GM19193 (cell line): ENCODE data around the gene AMOTL1.

Experiments used
- POLR2A ChIP-seq: IDR thresholded peaks from 4 replicates; pipeline ENCODE4 v1.6.1; 2011; ENCODE audit not compliant: insufficient read depth, insufficient read length; ENCODE audit errors: extremely low read depth

Gene AMOTL1

DNA sequence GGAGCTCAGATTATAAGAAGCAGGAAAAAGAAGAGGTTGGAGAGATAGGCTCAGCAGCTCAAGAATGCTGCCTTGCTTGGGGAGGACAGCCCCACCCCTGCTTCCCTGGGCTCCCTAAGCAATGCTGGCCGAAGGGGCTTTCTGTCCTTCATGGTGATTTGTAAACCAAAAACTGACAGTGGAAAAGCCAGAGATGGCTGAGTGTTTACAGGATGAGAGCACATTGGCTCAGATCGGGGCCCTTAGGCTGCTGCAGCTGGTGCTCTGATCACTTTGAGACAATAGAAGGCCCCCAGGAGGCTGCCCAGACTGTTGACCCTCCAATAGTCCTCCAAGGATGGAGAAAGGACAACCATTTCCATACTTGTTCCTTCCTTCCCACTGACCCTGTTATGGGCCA is 28.8 kb upstream of the AMOTL1 start:
- TF ChIP-seq POLR2A, result no peak

DNA sequence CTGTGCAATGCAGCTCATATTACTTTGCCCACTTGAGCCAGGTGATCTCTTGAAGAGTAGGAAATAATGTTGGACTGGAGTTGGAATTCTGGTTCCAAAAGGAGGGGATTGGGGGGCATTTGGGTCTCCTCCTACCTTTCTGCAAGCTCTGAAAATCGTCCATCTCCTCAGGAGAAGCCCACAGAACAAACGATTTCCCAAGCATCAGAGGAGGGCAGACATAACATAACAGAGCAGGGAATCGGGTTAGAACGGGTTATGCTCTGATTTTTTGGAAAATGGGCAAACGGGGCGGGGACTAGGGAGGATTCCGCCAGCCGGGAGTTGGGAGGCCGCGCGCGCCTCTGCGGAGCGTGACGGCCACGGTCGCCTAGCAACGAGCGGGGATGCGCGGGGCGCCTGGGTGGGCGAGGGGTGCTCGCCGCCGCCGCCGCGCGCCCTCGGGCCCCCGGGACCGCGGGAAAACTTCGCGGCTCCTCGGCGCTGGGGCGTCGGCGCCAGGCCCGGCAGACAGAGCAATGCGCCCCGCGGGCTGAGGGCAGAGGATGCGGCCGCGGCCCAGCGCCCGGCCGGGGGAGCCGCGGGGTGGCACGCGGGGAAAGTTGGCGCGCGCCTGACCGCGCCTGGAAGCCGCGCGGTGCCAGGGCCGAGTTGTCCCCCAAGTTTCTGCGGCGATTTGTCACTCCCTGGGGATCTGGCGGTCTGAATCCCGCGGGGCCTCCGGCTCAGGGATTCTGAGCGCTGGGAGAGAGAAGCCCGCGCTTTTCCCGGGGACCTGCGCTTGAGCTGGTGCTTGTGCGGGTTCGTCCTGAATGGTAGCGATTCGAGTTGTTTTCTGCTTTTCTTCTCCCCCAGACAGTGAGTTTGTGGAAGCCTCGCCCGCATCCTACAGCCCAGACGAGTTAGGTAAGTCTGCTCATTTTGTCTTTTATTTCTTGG is 27.8 kb upstream of the AMOTL1 start:
- no peak for TF ChIP-seq POLR2A

DNA sequence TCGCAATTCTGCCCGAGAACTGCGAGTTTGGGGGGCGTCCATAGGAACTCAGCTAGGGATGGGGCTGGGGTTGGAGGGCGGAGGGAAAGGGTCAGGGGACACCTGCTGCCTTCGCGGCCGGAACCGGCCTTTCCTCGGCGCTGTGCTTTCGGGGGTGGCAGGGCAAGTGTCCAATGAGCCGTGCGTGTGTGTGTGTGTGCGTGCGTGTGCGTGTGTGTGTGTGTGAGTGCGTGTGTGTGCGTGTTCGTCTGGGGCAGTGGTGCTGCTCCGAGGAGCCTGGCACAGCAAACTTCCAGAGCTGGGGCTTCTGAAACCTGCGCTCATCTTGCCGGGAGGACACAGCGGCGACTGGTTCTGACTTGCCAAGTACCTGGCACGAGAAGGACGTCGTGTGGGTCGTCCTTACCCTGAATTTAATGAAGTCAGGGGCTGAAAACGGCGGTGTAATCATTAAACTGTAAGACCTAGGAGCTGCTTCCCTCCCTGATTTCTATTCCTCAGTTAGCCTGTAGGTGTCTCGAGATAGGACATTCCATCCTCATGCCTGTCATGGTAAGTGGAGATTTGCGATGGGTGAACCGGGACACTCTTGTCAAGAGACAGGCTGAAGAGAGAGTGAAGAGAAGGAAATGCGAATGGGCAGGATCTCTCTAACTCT is 27.0 kb upstream of the AMOTL1 start:
- no peak for TF ChIP-seq POLR2A

DNA sequence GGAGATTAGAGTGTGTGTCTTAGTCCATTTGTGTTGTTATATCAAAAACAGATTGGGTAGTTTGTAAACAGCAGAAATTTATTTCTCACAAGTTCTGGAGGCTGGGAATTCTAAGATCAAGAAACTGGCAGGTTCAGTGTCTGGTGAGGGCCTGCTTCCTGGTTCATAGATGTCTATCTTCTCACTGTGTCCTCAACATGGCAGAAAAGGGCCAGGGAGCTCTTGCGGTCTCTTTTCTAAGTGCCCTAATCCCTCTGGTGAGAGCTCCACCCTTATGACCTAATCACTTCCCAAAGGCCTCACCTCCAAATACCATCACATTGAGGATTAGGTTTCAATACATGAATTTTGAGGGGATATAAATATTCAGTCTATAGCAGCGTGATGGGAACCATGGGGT is 25.5 kb upstream of the AMOTL1 start:
- no peak for TF ChIP-seq POLR2A

DNA sequence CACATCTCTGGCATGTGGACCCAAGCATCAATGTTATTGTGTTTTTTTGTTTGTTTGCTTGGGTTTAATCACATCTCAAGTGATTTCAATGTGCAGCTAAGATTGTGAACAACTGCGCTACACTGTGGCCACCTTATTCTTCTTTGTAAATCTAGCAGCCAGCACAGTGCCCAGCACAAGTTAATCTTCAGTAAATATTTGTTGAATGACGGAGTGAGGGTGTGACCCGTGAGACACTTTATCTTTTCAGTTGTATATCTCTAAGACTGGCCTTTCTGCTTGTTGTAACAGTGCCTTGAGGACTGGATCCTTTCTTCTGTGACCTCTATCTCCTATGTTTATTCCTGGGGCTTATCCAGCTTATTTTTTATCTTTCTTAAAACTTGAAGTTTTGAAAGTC is 21.4 kb upstream of the AMOTL1 start:
- no peak for TF ChIP-seq POLR2A

DNA sequence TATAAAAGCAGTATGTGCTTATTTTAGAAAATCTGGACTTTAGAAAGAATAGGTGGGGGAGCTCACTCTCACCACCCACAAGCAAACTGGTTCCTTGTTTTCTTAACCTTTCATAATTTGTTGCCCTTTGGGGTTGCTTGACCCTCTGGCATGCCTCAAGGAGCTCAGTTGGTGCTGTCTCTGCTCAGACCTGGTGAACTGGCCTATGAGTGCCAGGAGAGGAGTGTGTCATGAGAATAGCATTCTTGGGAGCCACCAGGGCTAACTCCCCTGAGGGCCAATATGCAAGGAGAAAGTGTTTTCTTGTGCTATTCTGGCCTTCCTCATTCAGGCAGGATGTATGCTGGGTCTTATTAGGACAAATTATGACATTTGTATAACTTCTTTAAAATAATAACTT is 21.0 kb upstream of the AMOTL1 start:
- no peak for TF ChIP-seq POLR2A

DNA sequence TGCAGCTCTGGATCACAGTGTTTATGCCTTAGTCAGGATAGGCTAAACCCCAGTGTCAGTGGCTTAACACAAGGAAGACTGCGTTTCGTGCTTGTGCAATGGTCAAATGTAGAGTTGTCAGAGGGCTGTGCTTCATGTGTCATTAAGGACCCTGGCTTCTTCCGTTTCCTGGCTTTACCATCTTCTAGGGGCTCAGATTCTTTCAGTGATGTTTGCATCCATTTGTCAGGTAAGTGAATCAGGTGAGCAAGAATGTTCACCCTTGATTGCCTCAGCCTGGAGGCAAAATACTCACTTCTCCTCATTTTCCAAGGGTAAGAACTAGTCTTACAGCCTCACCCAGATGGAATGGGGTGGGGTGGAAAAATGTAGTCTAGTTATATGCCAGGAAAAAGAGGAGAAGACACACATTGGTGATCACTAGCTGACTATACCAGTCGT is 20.5 kb upstream of the AMOTL1 start:
- TF ChIP-seq POLR2A, result no peak

DNA sequence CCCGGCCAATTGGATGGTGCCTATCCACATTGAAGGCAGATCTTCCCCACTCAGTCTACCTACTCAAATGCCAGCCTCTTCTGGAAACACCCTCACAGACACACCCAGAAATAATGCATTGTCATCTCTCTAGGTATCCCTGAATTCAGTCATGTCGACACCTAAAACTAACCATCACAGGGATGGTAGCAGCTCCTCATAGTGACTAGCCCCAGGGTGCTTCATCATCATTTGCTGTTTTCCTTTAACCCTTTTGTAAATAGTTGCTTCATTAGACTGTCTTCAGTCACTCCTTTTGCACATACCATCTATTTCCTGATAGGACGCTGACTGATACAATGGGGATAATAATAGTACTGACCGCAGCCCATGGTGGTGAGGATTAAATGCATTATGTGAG is 18.8 kb upstream of the AMOTL1 start:
- TF ChIP-seq POLR2A, result no peak

DNA sequence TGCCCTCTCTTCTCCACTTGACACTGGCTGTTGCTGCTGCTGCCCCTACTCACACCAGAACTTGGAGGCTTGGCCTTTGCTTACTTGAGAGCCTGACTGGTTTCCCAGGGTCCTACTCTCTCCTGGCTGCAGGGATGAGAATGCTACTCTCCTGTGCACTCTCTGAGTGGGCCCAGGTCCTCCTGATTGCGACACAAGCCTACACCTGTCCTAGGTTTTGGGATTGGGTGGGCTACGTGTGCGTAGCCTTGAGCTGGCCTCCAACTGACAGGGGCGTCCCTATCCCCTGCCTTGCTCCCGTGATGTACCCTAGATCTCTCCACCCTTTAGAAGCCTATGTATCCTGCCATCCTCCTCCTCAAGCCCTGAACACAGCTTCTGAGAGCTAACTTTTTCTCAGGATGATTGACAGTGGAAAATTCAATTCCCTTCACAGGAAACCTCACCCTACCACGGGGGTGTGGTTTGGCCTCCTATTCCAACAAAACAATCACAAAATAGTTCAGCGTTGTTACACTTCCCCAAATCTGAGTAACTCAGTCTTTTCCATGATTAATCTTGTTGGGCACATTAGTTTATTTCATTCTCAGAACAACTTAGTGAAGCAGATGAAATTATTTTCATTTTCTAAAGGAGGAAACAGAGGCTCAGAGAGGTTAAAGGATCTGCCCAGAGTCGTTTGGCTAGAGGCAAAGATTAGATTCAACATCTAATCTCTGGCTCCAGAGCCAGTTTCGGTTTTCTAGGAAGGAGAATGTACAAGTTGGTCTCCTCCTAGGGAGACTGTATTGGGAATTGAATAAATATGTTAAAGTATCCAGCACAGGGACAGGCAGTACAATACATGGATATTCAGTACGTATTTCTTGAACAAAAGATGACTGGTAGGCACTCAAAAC is 17.6 kb upstream of the AMOTL1 start:
- no peak for TF ChIP-seq POLR2A

DNA sequence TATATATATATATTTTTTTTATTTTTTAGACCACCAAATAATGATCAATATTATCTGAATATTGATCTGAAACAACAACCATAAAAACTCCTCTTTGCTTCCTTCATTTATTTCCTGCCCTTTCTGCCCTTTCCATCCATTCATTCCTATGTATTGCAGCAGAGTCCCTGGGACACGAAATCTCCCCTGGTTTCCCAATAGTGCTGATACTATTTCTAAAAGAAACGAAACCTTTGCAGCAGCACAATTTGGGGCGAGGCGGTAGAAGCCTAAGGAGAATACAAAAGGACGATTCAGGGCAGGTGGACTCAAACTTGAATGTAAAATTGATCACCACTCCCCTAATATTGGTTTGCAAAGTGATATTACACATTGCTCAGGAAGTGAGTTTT is 16.9 kb upstream of the AMOTL1 start:
- no peak for TF ChIP-seq POLR2A

DNA sequence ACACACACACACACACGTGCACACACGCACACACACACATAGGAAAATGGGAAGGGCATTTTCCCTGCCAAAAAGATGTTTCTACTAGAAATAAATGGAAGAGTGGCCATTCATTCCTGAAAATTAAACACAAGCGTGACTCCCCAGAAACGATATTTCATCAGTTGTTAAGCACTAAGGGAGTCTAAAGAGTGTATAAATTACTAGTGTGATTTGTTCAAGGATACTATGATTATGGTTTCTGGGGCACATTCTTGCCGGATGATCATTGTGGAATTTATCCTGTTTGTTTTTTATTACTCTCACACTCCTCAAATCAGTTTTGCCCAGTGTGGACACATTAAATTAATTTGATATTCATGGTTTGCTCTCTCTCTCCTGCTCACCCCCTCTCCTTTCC is 16.4 kb upstream of the AMOTL1 start:
- no peak for TF ChIP-seq POLR2A

DNA sequence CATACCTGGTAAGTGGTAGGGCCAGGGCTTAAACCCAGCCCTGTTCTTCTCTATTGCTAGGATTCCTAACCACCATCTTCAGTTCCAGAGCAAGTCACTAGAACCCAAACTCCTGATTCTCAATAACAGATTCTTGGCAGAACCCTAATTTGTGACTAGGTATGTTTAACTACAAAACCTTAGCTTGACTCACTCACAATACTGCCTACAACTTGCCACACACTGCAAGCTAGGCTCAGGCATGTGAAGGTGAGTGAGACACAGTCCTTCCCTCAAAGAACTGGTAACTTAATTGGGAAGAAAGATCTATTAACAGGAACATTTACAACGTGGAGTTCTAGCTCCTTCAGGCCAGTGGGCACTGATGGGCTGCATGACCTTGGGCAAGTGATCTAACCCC is 14.5 kb upstream of the AMOTL1 start:
- TF ChIP-seq POLR2A, result no peak

DNA sequence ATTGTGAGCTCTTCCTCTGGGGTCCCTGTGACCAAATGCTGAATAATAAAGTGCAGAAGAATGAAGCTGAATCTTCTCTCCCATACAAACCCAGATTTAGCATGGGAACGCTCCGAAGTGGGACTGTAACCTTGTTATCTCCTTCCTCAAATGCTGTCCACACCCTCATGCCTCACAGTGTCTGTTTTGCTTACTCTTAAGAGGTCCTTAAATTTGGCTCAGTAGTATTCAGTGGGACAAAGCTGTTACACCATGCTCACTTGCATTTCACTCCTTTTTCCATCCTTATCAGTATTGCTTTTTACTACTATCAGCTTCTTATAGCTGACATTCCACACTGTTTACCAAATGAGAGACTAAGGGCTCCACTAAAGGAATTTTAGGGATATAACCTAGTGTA is 13.8 kb upstream of the AMOTL1 start:
- no peak for TF ChIP-seq POLR2A

DNA sequence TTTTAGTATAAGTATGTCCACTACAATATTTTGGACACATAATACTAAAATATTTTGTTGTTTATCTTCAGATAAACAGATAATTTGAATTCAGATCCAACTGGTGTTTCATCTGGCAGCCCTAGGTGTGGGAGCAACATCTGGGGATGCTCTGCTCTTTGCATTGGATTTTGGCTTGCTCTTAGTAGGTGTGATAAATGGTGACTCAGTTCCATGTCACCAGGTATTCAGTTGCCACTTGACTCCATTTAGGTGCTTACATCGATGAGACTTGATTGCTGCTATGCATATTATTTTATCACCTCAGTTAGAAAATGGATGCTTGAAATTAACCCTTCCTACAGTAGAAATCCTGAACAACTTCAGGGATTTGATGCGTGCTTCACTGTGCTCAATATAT is 13.3 kb upstream of the AMOTL1 start:
- TF ChIP-seq POLR2A, result no peak

DNA sequence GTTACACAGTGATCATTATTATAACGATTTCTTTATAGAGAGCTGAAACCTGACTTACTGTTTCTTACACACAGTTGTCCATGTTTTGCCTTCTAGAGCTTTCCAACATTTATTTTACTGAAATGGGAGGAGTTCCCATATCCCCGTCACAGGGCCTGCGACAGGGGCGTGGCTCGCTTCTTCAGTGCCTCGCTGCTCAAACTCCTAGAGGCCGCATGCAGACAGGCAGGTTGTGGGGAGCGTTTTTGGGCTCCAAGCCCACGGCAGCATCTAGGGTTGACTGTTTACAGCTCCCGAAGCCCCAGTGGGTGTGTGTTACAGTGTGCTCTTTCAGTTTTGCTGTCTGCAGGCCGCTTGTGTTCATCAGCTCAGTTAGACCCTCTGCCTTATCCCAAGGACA is 12.7 kb upstream of the AMOTL1 start:
- no peak for TF ChIP-seq POLR2A
